ENCODE results near the gene MPI.
"Not testable (repeated sequence)": the region's sequence is repeated elsewhere in the genome, so short reads cannot be mapped to it uniquely, and the experiment has no call there.

MPI gene

DNA sequence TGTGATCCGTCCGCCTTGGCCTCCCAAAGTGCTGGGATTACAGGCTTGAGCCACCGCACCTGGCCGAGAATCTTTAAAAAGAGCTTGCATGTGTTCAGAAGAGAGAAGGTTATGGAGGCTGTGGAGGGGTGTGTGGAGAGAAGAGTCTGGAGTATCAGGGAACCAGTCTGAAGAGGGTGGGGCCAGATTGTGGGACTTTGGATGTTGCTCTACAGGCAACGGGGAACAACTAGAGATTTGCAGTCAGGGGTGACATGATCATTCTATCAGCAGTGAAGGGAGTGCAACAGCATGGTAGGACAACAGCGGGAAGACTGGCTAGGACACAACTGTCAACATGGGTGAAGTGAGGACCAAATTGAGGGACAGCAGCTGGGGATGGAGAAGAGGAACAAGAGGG is 25.5 kb upstream of the MPI start:
- no peak for DNase-seq

- DNase-seq, result no peak
Observed at GRCh38 chr15:74865316-74865715, 24.5 kb upstream of the MPI start.

DNA sequence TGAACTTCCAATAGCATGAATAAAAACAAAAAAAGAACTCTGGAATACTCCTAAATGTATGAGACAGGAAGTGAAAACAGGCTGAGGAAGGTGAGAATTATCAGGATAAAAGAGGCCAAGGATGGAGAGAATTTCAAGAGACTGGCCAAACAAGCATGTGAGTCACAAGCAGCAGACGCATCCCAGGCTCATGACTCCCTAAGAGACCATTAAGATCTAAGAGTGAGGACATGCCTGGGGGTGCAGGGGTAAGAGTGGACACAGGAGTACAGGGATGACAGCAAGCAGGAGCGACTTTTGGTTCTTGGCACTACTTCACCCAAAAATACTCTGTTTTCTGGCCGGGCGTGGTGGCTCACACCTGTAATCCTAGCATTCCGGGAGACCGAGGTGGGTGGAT is 23.8 kb upstream of the MPI start:
- DNase-seq, result no peak

GRCh38 chr15:74867466-74868038 is 22.3 kb upstream of the MPI start:
- no peak for DNase-seq

DNA sequence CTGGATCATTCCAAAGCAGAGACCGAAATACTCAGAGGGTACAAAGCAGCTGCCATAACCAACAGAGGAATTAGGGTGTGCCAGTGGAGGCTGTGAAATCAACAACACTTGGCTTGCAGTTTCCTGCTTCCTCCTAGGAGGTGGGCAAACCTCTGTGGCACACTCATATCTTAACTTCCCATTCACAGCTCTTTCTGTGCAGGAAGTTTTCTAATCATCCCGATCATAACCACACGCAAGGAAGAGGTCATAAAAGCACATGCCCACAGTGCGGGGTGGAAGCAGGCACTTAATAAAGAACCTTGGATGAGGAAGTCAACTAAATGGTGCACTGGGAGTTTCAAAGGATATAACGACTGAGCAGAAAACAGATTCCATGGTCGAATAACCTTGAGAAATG is 21.8 kb upstream of the MPI start:
- peak; percentile 79 to 89 for DNase-seq

DNA sequence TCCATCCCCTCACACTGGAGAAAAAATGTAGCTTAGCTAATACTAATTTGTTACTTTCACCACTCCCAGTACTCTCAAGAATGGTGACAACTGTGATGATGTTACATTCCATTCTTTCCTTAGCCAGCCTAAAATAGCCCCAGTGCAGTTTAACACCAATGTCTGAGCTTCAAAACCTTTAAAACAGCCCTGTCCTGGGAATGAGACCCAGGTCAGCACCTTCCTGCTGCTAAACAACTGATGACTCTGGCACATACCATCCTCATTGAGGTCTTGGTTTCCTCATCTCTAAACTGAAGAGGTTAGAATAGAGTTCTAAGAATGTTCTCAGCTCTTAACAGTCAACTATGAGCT is 20.5 kb upstream of the MPI start:
- DNase-seq, result no peak

- DNase-seq, result peak; percentile 78 to 88
Observed at GRCh38 chr15:74869726-74870407, 20.0 kb upstream of the MPI start.

DNA sequence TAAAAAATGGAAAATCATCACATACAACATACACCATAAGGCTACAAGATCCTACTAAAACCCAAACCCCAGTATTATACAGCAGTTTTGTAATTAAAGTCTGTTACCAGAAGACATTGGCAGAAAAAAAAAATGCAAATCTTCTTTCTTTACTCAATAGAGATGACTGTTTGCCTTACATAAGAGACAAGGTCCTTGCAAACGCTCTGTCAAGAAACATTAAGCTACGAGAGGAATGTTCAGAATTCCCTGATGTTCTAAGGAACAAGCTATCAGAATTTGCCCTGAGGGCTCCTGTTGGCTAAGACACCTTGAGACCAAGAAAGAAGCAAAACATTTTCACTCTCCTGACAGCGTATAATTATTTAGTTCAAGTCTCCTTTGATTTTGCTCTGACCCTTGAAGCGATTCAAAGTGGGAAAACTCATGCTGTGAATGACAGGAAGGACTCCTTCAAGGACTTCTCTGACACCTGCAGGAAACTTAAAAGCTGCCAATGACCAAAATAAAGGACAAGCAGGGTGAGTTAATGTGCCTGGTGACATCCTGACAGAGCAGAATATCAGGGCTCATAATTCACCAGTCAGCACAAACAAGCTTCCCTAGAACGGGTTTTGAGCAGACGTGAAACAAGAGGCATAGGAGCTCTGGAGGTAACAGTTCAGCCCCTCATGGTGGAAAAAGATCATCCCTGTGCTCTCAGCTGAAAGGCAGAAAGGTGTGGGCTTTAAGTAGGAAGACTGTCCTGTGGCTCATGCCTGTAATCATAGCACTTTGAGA is 19.2 kb upstream of the MPI start:
- peak in 1 of 2 donors; percentile 34 for DNase-seq

- DNase-seq, result no peak
Observed at GRCh38 chr15:74872702-74873035, 17.2 kb upstream of the MPI start.

GRCh38 chr15:74873036-74873755 is 16.6 kb upstream of the MPI start, which contains the start of gene SCAMP2:
SCAMP2 (minus strand) TSS chr15:74873365; CDS start chr15:74873255, 110 bp downstream.
- peak; percentile 93 for DNase-seq

DNA sequence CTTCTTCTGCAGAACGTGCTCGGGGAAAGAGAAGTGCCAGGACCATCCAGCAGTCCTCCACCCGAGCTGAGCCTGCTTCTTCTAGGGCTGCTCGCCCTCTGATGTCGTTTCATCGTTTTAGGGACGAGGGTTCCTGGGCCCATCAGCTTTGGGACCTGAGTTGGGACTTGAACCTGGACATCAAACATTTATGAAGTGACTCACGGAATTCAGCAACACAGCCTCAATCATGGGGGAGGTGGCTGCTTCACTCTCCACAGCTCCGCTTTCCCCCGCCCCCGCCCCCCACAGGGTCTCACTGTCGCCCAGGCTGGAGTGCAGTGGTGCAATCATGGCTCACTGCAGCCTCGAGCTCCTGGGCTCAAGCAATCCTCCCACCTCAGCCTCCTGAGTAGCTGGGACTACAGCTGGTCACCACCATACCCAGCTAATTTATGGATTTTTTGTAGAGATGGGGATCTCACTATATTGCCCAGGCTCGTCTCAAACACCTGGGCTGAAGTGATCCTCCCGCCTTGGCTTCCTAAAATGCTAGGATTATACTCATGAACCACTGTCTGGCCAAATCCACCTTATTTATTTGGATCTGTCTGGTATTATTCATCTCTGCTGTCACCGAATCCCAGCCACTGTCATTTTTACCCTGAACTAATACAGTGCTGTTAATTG is 16.0 kb upstream of the MPI start:
- DNase-seq, result peak in 1 of 2 donors; percentile 17

DNA sequence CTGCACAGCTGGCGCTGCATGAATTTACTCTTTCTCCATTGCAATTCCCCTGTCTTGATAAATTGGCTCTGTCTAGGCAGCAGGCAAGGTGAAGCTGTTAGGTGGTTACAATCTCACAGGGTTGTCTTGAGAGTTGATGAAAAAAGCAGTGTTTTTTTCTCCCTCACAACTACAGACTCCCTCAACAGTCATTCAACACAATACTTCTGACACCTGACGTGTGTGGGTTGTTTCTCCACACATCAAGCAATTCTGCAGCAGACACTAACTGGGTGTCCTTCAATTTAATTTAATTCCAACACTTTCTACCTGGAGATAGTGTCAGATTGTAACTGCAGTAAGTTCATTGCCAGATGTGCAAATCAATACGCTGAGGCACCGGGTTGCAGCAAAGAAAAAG is 11.6 kb upstream of the MPI start:
- DNase-seq, result no peak

- no peak for DNase-seq
Observed at GRCh38 chr15:74882528-74882927, 7.3 kb upstream of the MPI start.

DNA sequence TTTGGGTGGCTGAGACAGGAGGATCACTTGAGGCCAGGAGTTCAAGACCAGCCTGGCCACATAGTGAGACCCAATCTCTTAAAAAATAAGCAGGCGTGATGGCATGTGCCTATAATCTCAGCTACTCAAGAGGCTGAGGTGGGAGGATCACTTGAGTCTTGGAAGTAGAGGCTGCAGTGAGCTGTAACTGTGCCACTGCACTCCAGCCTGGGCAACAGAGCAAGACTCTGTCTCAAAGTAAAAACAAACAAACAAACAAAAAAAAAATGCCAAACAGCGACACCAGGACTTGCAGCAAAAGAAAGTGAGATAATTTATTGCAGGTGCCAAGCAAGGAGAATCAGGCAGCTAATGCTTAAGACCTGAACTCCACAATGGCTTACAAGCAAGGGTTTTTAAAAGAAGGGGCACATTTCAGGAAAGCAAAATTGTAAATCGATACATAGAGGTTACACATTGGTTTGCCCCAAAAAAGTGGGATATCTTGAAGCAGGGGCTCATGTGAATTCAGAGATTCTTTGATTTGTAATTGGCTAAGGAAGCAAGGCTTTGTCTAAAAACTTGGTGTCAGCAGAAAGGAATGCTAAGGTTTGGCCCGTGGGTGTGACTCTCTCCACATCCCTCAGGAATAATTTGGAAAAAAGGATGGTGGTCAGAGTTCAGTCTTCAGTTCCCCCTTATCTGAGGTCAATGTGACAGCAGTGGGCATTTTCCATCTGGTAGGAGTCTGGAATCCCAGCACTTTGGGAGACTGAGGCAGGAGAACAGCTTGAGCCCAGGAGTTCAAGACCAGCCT is 5.2 kb upstream of the MPI start:
- no peak for DNase-seq

GRCh38 chr15:74885461-74885860 is 4.4 kb upstream of the MPI start:
- no peak for DNase-seq

GRCh38 chr15:74887537-74888193 is 2.2 kb upstream of the MPI start:
- DNase-seq, result not testable (repeated sequence)

DNA sequence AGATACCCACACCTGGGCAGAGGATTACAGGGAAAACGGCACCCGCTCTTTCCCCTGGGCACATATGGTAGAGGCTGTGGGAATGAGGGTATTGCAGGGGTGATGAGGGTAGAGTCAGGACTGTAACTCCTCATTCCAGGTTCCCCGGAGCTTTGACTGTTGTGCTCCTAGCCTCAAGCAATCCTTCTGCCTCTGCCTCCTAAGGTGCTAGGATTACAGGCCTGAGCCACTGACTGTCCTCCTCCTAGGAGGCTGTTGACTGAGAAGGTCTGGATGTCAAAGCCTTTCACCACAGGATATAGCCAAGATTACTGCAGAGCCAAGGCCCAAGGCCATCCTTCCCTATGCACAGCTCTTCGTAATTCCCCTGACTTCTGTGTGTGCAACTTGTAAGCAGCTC is 1.1 kb upstream of the MPI start:
- DNase-seq, result no peak

- peak in 1 of 2 donors; percentile 23 for DNase-seq
Observed at GRCh38 chr15:74889390-74889882, 406 bp upstream of the MPI start.

DNA sequence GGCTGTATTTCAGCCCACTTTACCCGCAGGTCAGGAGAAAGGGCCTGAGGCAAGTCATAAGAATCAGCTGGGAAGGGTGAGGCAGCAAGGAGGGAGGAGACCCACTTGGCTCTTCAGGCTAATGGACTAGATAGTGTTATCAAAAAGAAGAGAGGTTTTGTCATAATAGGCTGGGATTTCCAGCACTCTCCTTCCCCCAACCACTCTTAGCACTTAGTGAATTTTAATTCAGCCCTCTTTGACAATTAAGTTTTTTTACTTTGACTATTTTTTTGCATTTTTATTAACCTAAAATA is 771 bp downstream of the MPI start:
- no peak for DNase-seq

- no peak for DNase-seq
Observed at GRCh38 chr15:74891469-74891868, 1.6 kb downstream of the MPI start.

DNA sequence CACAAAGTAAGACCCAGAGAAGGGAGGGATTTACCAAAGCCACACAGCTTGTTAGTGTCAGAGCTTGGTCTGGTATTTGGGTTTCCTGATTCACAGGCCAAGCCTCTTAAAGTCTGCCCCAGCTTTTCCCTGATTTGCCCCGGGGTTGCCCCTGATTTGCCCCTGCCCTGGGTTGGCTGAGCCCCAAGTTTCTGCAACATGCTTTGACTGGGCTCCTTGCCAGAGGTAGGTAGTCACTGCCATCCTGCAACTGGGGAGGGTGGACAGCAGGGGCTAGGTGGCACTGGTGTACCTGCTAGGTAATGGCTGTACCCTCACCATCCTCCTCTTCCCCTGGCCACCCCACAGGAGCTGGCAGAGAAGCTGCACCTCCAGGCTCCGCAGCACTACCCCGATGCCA is 2.5 kb downstream of the MPI start:
- no peak for DNase-seq

DNA sequence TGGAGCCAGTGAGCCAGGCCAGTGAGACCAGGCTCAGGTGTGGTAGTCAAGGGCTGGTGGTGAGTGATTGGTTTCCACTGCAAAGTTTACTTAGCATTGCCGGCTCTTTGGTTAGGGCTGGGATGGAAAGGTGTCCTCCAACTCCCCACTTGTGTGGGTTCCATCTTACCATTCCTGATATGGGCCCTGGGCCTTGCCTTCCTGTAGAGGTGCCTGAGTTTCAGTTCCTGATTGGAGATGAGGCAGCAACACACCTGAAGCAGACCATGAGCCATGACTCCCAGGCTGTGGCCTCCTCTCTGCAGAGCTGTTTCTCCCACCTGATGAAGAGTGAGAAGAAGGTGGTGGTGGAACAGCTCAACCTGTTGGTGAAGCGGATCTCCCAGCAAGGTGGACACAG is 3.1 kb downstream of the MPI start:
- DNase-seq, result no peak
